GM19397 (cell line): ENCODE measurements around the gene GRAMD1A.
"Not testable (repeated sequence)": the region's sequence is repeated elsewhere in the genome, so short reads cannot be mapped to it uniquely, and the experiment has no call there.

Source experiments
- ATAC-seq: cut with Tn5 transposase; IDR thresholded peaks from one replicate; pipeline ENCODE4 v1.9.1; 2021; ENCODE audit warnings: mild to moderate bottlenecking, moderate library complexity; ENCODE audit not compliant: unreplicated experiment

Gene GRAMD1A

GRCh38 chr19:35051268-35051667 is 51.1 kb downstream of the GRAMD1A start:
- ATAC-seq: not testable (repeated sequence)

- ATAC-seq: no peak
Observed at GRCh38 chr19:35051796-35052195, 51.7 kb downstream of the GRAMD1A start.

GRCh38 chr19:35052599-35053190 is 52.6 kb downstream of the GRAMD1A start:
- ATAC-seq: no peak

GRCh38 chr19:35053667-35054293 is 53.7 kb downstream of the GRAMD1A start:
- ATAC-seq: no peak

GRCh38 chr19:35054626-35055025 is 54.5 kb downstream of the GRAMD1A start:
- no peak for ATAC-seq

GRCh38 chr19:35055715-35056179 is 55.6 kb downstream of the GRAMD1A start:
- ATAC-seq: no peak

GRCh38 chr19:35056513-35057063 is 56.5 kb downstream of the GRAMD1A start:
- ATAC-seq: no peak

GRCh38 chr19:35058370-35058769 is 58.2 kb downstream of the GRAMD1A start:
- ATAC-seq: no peak

- no peak for ATAC-seq
Observed at GRCh38 chr19:35059006-35059798, 59.1 kb downstream of the GRAMD1A start.

GRCh38 chr19:35059799-35060091 is 59.6 kb downstream of the GRAMD1A start:
- ATAC-seq: no peak

- no peak for ATAC-seq
Observed at GRCh38 chr19:35060160-35060855, 60.2 kb downstream of the GRAMD1A start.

GRCh38 chr19:35061583-35062373 is 61.7 kb downstream of the GRAMD1A start:
- no peak for ATAC-seq

GRCh38 chr19:35062942-35063341 is 62.8 kb downstream of the GRAMD1A start:
- ATAC-seq: no peak

GRCh38 chr19:35063940-35064818 is 64.1 kb downstream of the GRAMD1A start:
- no peak for ATAC-seq

GRCh38 chr19:35065574-35065973 is 65.5 kb downstream of the GRAMD1A start:
- ATAC-seq: no peak

GRCh38 chr19:35066121-35066520 is 66.0 kb downstream of the GRAMD1A start:
- ATAC-seq: no peak

GRCh38 chr19:35066691-35067563 is 66.8 kb downstream of the GRAMD1A start:
- ATAC-seq: peak; percentile 68

GRCh38 chr19:35068941-35069634 is 69.0 kb downstream of the GRAMD1A start:
- ATAC-seq: no peak
